ENCODE data around the gene NFIB. TPM values are rescaled to one million over a fixed set of nuclear protein-coding genes. Genes with fewer than 3 reads are reported as not detected.

Gene NFIB
- total and polyA plus RNA-seq, 2 of the 4 experiments (the other 2 are of a cell fraction) = 1.4 to 2.0 TPM

DNA sequence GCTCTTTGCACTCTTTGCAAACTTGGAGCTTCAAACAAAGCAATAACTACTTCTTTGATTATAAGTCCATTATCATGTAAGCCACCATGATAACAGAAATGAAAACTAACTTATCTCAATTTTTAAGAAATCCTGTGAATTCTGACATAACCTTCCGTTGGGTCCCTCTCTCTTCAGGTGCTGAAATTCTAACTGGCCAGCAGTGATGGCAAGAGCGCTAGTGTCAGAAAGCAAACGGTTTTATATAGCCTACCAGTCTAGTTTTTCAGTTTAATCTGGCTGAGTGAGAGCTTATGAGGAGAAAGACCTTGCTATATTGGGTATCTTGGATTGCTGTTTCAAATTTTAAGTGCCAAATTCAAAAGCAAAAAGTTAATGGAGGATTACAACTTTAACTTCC is 13.4 kb downstream of the NFIB start:
- Histone ChIP-seq H4K5ac (ENCODE audit: low read depth, low read length) (no peak overlapping the region), H3K4me3 (ENCODE audit: insufficient read depth, low read depth, low read length) (no peak overlapping the region), H3K9me3 (ENCODE audit: control insufficient read depth, insufficient read depth, low read length) (no peaks in the 10 kb centered on the region), H4K91ac (ENCODE audit: insufficient read depth, low read depth, low read length) (no peak overlapping the region), H3K56ac (ENCODE audit: extremely low read depth, insufficient read depth, low read length) (no peak overlapping the region), H3K9me1 (ENCODE audit: insufficient read depth, low read length) (no peaks in the 10 kb centered on the region), H4K8ac (ENCODE audit: low read depth in 2 of 2, low read length in 2 of 2) (no peak overlapping the region), H2AK9ac (replicated peaks; ENCODE audit: low read depth, low read length, poor library complexity) (no peak overlapping the region), H3K27me3 (ENCODE audit: control insufficient read depth, insufficient read depth, low read length) (peaks cover 25% of the 10 kb centered on the region), H3K14ac (replicated peaks; ENCODE audit: low read depth, low read length) (no peak overlapping the region), H3K23ac (ENCODE audit: low read depth, low read length) (no peak overlapping the region), H3K36me3 (ENCODE audit: control insufficient read depth, insufficient read depth, low read length) (no peaks in the 10 kb centered on the region), H3K18ac (ENCODE audit: low read depth, low read length) (no peak overlapping the region), H2BK15ac (ENCODE audit: low read depth, low read length) (no peak overlapping the region), H2AK5ac (ENCODE audit: low read depth, low read length) (no peak overlapping the region), H3K27ac (ENCODE audit: insufficient read depth, low read length) (no peak overlapping the region), H3K4me1 (ENCODE audit: control insufficient read depth, insufficient read depth, low read length) (no peaks in the 10 kb centered on the region), H2AFZ (replicated peaks; ENCODE audit: low read length, poor library complexity) (no peak overlapping the region), H2BK20ac (ENCODE audit: low read depth, low read length) (no peak overlapping the region), H2BK5ac (ENCODE audit: low read depth, low read length, poor library complexity, severe bottlenecking) (no peak overlapping the region), H3K79me1 (ENCODE audit: low read depth in 1 of 2, low read length in 2 of 2) (no peaks in the 10 kb centered on the region), H2BK120ac (ENCODE audit: low read depth, low read length) (no peak overlapping the region), H4K20me1 (ENCODE audit: insufficient read depth, low read length) (no peaks in the 10 kb centered on the region), H3K9ac (ENCODE audit: low read depth, low read length) (no peak overlapping the region), H3K4me2 (ENCODE audit: low read depth, low read length) (no peak overlapping the region), H3K4ac (ENCODE audit: low read depth, low read length) (no peak overlapping the region)
- ChIA-PET CTCF (interaction anchor here (1.7 kb wide), 1 partner anchor 9 kb away, joined by 5 read pairs; no protein-coding TSS in a partner anchor), POLR2A (ENCODE audit: unreplicated experiment) (no interaction called here)
- dilution Hi-C loops (cut with HindIII; ENCODE audit: low sequenced_read_pairs, unreplicated experiment) = no loop called here
- intact Hi-C loops (cut with micrococcal nuclease) = no loop called here
- no peak for TF ChIP-seq SMC3 (IDR thresholded peaks at IDR 0.05; ENCODE audit: low read depth, low read length)
- no peak for TF ChIP-seq MXI1 (IDR thresholded peaks at IDR 0.05; ENCODE audit: borderline replicate concordance, low read depth, low read length)
- no peak for TF ChIP-seq NFE2L2 (IDR thresholded peaks at IDR 0.05; ENCODE audit: low read depth, low read length)
- no peak for TF ChIP-seq BHLHE40 (IDR thresholded peaks at IDR 0.05; ENCODE audit: low read depth, low read length)
- TF ChIP-seq, protein P1, sequence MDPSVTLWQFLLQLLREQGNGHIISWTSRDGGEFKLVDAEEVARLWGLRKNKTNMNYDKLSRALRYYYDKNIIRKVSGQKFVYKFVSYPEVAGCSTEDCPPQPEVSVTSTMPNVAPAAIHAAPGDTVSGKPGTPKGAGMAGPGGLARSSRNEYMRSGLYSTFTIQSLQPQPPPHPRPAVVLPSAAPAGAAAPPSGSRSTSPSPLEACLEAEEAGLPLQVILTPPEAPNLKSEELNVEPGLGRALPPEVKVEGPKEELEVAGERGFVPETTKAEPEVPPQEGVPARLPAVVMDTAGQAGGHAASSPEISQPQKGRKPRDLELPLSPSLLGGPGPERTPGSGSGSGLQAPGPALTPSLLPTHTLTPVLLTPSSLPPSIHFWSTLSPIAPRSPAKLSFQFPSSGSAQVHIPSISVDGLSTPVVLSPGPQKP (IDR thresholded peaks at IDR 0.05; ENCODE audit: borderline replicate concordance, low read depth, low read length) = no peak
- TF ChIP-seq FOS (IDR thresholded peaks at IDR 0.05; ENCODE audit: low read depth, low read length) = no peak
- no peak for TF ChIP-seq CHD1 (IDR thresholded peaks at IDR 0.05; ENCODE audit: low read depth, low read length)
- BruUV-seq (replicated peaks) = no TSS peak
- in situ Hi-C loops (cut with MboI; ENCODE audit: low sequenced_read_pairs) = no loop called here
- no CpG with 5 or more reads among the region's 3 CpGs for WGBS, 2 experiments (ENCODE audit: extremely low coverage in 2 of 2, insufficient read length in 1 of 2)
- ATAC-seq (ENCODE audit: low read depth) = no peak
- DNase-seq = no peak
